Glutamatergic neuron (in vitro differentiated cells): ENCODE results near the gene TMEM53. TPM values are rescaled to one million over a fixed set of nuclear protein-coding genes. Genes with fewer than 3 reads are reported as not detected.

Experiments
- DNase-seq: peaks from one replicate; pipeline ENCODE4 v3.0.0; 2022
- H3K27ac Mint-ChIP-seq: one replicate; pipeline ENCODE4 v1.8.0; 2020; ENCODE audit warnings: mild to moderate bottlenecking, mixed read lengths, inconsistent platforms; ENCODE audit not compliant: unreplicated experiment
- H3K27me3 Mint-ChIP-seq: one replicate; pipeline ENCODE4 v1.8.0; 2020; ENCODE audit warnings: mild to moderate bottlenecking, moderate library complexity, mixed read lengths, inconsistent platforms; ENCODE audit not compliant: unreplicated experiment
- H3K36me3 Mint-ChIP-seq: one replicate; pipeline ENCODE4 v1.8.0; 2020; ENCODE audit warnings: mild to moderate bottlenecking, mixed read lengths, inconsistent platforms; ENCODE audit not compliant: unreplicated experiment
- H3K4me1 Mint-ChIP-seq: one replicate; pipeline ENCODE4 v1.8.0; 2020; ENCODE audit warnings: mild to moderate bottlenecking, low read depth, mixed read lengths, inconsistent platforms; ENCODE audit not compliant: unreplicated experiment
- H3K4me3 Mint-ChIP-seq: one replicate; pipeline ENCODE4 v1.8.0; 2020; ENCODE audit warnings: mild to moderate bottlenecking, mixed read lengths, inconsistent platforms; ENCODE audit not compliant: unreplicated experiment
- H3K9me3 Mint-ChIP-seq: one replicate; pipeline ENCODE4 v1.8.0; 2020; ENCODE audit warnings: mild to moderate bottlenecking, moderate library complexity, mixed read lengths, inconsistent platforms; ENCODE audit not compliant: unreplicated experiment
- CTCF ChIP-seq: fragments of 200-600 bp; sonication (generic); IDR thresholded peaks from one replicate; pipeline ENCODE4 v1.5.0; 2021; ENCODE audit not compliant: partially characterized antibody, unreplicated experiment
- total RNA-seq: library from RNA; stranded (reverse); fragmentation: NEBNext Ultra II Directional; extraction: Animal tissue kit (Norgen Biotek cat#: 25700); gene quantifications from one replicate; pipeline ENCODE4 v1.2.1, GENCODE V29; 2021; ENCODE audit not compliant: unreplicated experiment

TMEM53 gene
- total RNA-seq, 1 donor from 2014 or later, result 10.1 TPM

- Mint-ChIP-seq H3K4me1 (peaks cover 44% of the 10 kb centered on the region), H3K9me3 (peaks cover 9% of the 10 kb centered on the region), H3K27me3 (peaks cover 7% of the 10 kb centered on the region), H3K36me3 (peaks cover 6% of the 10 kb centered on the region), H3K27ac (no peak overlapping the region), H3K4me3 (no peak overlapping the region)
- TF ChIP-seq CTCF, result no peak
- no peak for DNase-seq
Observed at GRCh38 chr1:44644806-44645205, 29.5 kb downstream of the TMEM53 start.

GRCh38 chr1:44643721-44644334 lies 30.5 kb downstream of the TMEM53 start:
- Mint-ChIP-seq H3K36me3 (peaks cover 12% of the 10 kb centered on the region), H3K4me1 (peaks cover 44% of the 10 kb centered on the region), H3K27me3 (peaks cover 11% of the 10 kb centered on the region), H3K27ac (no peak overlapping the region), H3K9me3 (peaks cover 6% of the 10 kb centered on the region), H3K4me3 (no peak overlapping the region)
- no peak for TF ChIP-seq CTCF
- DNase-seq, result no peak

- Mint-ChIP-seq H3K4me3 (no peak overlapping the region), H3K9me3 (peaks cover 5% of the 10 kb centered on the region), H3K27ac (no peak overlapping the region), H3K4me1 (peaks cover 51% of the 10 kb centered on the region), H3K36me3 (peaks cover 8% of the 10 kb centered on the region), H3K27me3 (peaks cover 10% of the 10 kb centered on the region)
- no peak for DNase-seq
- TF ChIP-seq CTCF, result no peak
Observed at GRCh38 chr1:44642925-44643324, 31.4 kb downstream of the TMEM53 start.

- H3K27me3 Mint-ChIP-seq, result peaks cover 9% of the 10 kb centered on the region
- no peak overlapping the region for H3K27ac Mint-ChIP-seq
Observed at GRCh38 chr1:44642255-44642654, 32.0 kb downstream of the TMEM53 start.

More at GRCh38 chr1:44642255-44642654, 32.0 kb downstream of the TMEM53 start:
- DNase-seq, result no peak
- peak overlapping the region; percentile 13 for H3K4me3 Mint-ChIP-seq
- peaks cover 4% of the 10 kb centered on the region for H3K9me3 Mint-ChIP-seq
- H3K4me1 Mint-ChIP-seq, result peaks cover 55% of the 10 kb centered on the region
- no peak for TF ChIP-seq CTCF
- H3K36me3 Mint-ChIP-seq, result peaks cover 5% of the 10 kb centered on the region
